GM12878 (cell line): ENCODE results near the gene C1QTNF8.

Source experiments
- BACH1 ChIP-seq: fragments of 450-650 bp; IDR thresholded peaks from 2 replicates; pipeline ENCODE4 v1.6.1; 2017; ENCODE audit warnings: mild to moderate bottlenecking, borderline replicate concordance
- BRCA1 ChIP-seq: IDR thresholded peaks from 2 replicates; pipeline ENCODE4 v1.6.1; 2011; ENCODE audit warnings: low read depth, low read length, improper control_type of control experiment
- CHD2 ChIP-seq: IDR thresholded peaks from 2 replicates; pipeline ENCODE4 v1.6.1; 2011; ENCODE audit warnings: low read depth, low read length, improper control_type of control experiment, borderline replicate concordance
- EP300 ChIP-seq, 2 experiments: fragments of 150-350 bp in 1 of 2; IDR thresholded peaks; 2 replicates each; pipeline ENCODE4 v1.6.1; 2011 to 2012; ENCODE audit warnings: low read depth in 2 of 2, low read length in 2 of 2, borderline replicate concordance in 1 of 2, improper control_type of control experiment in 1 of 2, inconsistent platforms in 1 of 2; ENCODE audit not compliant: control insufficient read depth in 1 of 2
- JUNB ChIP-seq: IDR thresholded peaks from 2 replicates; pipeline ENCODE4 v1.6.1; 2016; ENCODE audit warnings: antibody characterized with exemption, mild to moderate bottlenecking
- NFYB ChIP-seq: IDR thresholded peaks from 2 replicates; pipeline ENCODE4 v1.6.1; 2011; ENCODE audit warnings: low read depth, mild to moderate bottlenecking, low read length, improper control_type of control experiment, moderate library complexity; ENCODE audit not compliant: insufficient read depth
- SMARCA5 ChIP-seq: fragments of 450-650 bp; IDR thresholded peaks from 2 replicates; pipeline ENCODE4 v1.6.1; 2017; ENCODE audit warnings: mild to moderate bottlenecking
- TCF12 ChIP-seq: IDR thresholded peaks from 2 replicates; pipeline ENCODE4 v1.6.1; 2011; ENCODE audit warnings: low read depth, mild to moderate bottlenecking, low read length
- YY1 ChIP-seq: IDR thresholded peaks from 2 replicates; pipeline ENCODE4 v1.6.1; 2011; ENCODE audit warnings: low read depth, mild to moderate bottlenecking, low read length
- TF ChIP-seq, protein P1 (sequence below), 3 experiments: IDR thresholded peaks in 2 of 3; conservative IDR thresholded peaks in 1 of 3; 2 replicates each; pipeline ENCODE4 v1.5.1; 2011; ENCODE audit warnings: low read depth in 3 of 3, low read length in 3 of 3, mild to moderate bottlenecking in 3 of 3, control low read depth in 2 of 3, moderate library complexity in 2 of 3, inconsistent platforms in 1 of 3, mixed read lengths in 1 of 3; ENCODE audit not compliant: control insufficient read depth in 2 of 3, insufficient read depth in 1 of 3; ENCODE audit errors: extremely low read depth in 1 of 3

GRCh38 chr16:1121601-1122397 lies 25.8 kb upstream of the C1QTNF8 start:
- no peak for TF ChIP-seq NFYB
- TF ChIP-seq YY1, result no peak
- TF ChIP-seq, protein P1, sequence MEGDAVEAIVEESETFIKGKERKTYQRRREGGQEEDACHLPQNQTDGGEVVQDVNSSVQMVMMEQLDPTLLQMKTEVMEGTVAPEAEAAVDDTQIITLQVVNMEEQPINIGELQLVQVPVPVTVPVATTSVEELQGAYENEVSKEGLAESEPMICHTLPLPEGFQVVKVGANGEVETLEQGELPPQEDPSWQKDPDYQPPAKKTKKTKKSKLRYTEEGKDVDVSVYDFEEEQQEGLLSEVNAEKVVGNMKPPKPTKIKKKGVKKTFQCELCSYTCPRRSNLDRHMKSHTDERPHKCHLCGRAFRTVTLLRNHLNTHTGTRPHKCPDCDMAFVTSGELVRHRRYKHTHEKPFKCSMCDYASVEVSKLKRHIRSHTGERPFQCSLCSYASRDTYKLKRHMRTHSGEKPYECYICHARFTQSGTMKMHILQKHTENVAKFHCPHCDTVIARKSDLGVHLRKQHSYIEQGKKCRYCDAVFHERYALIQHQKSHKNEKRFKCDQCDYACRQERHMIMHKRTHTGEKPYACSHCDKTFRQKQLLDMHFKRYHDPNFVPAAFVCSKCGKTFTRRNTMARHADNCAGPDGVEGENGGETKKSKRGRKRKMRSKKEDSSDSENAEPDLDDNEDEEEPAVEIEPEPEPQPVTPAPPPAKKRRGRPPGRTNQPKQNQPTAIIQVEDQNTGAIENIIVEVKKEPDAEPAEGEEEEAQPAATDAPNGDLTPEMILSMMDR (IDR thresholded peaks at IDR 0.05 in 2 of 3, conservative IDR thresholded peaks at IDR 0.05 in 1 of 3; ENCODE audit: control insufficient read depth in 2 of 3, extremely low read depth in 1 of 3, insufficient read depth in 1 of 3, low read depth in 3 of 3, low read length in 3 of 3), result no peak
- TF ChIP-seq CHD2, result no peak
- TF ChIP-seq BRCA1, result no peak
- TF ChIP-seq JUNB, result no peak
- no peak for TF ChIP-seq TCF12
- TF ChIP-seq EP300 (IDR thresholded peaks at IDR 0.05; ENCODE audit: borderline replicate concordance in 1 of 2, control insufficient read depth in 1 of 2, low read depth in 2 of 2, low read length in 2 of 2), result no peak
- TF ChIP-seq BACH1, result no peak
- no peak for TF ChIP-seq SMARCA5
